Right ventricle myocardium inferior (tissue), 1 donor: ENCODE data around the gene SLC23A1. TPM values are rescaled to one million over a fixed set of nuclear protein-coding genes. Genes with fewer than 3 reads are reported as not detected.
"Not testable (repeated sequence)": the region's sequence is repeated elsewhere in the genome, so short reads cannot be mapped to it uniquely, and the experiment has no call there.

ENCODE experiments used
- ATAC-seq: fragments of 200-7000 bp; cut with Tn5 transposase; one replicate; pipeline ENCODE4 v1.9.1; 2020; ENCODE audit warnings: mild to moderate bottlenecking, moderate library complexity
- DNase-seq: peaks from one replicate; pipeline ENCODE4 v3.0.0; 2021; ENCODE audit errors: missing footprints
- intact Hi-C: fragments of 100-400 bp; cut with DNase I; formaldehyde crosslinking; loops from one replicate; pipeline ENCODE4 v1.11.0; 2022
- total RNA-seq: library from RNA; stranded (reverse); fragmentation: NEBNext Ultra II Directional; extraction: Animal tissue kit (Norgen Biotek cat#: 25700); gene quantifications from one replicate; pipeline ENCODE4 v1.2.1, GENCODE V29; 2021
- donor health status: DM: no; HTN: yes; CAD: no; lungs with severe emphysema.

SLC23A1 gene
- total RNA-seq, 1 donor from 2014 or later = not detected

DNA sequence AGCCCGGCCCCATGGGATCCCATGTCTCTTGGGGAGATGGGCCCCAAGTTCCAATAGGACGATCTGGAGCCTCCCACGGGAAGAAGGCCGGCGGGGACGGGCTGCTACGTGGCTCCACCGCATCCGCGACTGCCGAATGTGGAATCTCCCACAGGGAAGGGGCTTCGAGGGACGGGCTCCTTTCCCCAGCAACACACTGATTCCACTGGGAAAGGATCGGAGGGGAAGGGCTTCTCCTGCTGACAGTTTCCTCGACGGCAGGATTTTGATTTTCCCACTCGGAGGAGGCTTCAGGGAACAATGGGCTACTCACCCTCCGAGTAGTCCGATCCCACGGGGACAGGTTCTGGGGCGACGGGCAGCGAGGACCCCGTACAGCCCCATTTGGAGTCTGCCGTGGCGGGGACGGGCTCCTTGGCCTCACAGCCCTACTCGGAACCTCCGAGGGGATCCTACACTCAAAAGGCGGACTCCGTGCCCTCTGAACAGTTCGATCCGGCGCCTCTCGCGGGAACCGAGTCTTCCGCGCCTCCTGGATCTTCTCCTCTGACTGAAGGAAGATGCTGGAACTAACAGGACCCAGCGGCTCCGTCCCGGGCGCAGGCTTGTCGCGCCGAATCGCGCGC, 10.5 kb upstream of the SLC23A1 start:
- ATAC-seq = no peak
- intact Hi-C loops = loop anchor here (2.0 kb wide), 1 partner anchor 51 kb away; no protein-coding TSS in a partner anchor
- DNase-seq = no peak

DNA sequence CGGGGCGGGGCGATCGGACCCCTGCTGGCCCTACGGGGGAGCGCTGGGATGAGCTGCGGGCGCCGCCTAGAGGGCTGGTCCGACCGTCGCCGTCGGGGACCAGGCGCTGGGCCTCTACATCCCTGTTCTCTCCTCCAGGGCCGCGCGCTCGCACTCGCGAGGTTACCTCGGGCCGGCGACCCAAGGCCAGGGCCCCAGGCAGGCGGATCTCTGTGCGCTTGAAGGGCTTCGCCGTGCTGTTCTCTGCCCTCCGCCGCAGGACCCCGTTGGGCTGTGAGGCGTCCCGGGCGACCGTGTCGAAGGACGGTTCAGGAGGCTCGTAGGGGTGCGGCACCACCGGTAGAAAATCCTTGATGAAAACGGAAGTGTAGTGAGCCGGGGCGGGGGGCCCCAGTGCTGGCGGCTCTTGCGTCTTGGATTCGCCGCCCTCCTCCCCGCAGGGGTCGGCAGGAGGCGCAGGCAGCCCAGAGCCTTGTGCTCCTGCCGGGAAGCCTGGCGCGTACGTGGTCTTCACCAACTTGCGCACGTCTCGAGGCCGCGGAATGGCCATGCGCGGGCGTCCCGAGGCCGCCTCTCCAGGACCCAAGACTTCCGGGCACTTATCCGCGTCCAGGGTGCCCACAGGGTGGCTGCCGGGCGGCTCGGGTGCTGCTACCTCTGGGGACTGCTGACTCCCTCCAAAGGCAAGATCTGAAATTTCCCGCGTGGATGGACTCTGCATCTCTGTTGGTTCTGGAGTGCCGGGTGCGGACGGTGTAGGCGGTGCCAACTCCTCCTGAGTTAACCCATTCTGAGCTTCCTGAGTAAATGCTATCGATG, 9.8 kb upstream of the SLC23A1 start:
- peak; percentile 87 for DNase-seq
- ATAC-seq = no peak
- intact Hi-C loops = no loop called here

DNA sequence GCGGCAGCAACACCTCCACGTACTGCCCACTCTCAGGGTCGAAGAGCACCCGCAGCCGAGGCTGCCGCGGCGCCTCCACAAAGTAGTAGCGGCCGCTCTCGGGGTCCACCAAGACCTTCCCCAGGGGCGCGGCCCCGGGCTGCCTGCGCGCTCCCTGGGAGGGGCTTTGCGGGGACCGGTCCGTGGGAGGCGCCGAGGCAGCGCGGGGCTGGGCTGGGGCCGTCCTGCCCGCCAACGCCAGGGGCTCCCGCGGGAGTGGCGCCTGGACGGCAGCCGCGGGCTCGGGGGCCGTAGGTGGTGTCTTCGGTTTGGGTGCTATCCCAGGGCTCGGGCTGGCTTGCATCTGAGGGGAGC, 9.2 kb upstream of the SLC23A1 start:
- no peak for ATAC-seq
- intact Hi-C loops = no loop called here
- no peak for DNase-seq

DNA sequence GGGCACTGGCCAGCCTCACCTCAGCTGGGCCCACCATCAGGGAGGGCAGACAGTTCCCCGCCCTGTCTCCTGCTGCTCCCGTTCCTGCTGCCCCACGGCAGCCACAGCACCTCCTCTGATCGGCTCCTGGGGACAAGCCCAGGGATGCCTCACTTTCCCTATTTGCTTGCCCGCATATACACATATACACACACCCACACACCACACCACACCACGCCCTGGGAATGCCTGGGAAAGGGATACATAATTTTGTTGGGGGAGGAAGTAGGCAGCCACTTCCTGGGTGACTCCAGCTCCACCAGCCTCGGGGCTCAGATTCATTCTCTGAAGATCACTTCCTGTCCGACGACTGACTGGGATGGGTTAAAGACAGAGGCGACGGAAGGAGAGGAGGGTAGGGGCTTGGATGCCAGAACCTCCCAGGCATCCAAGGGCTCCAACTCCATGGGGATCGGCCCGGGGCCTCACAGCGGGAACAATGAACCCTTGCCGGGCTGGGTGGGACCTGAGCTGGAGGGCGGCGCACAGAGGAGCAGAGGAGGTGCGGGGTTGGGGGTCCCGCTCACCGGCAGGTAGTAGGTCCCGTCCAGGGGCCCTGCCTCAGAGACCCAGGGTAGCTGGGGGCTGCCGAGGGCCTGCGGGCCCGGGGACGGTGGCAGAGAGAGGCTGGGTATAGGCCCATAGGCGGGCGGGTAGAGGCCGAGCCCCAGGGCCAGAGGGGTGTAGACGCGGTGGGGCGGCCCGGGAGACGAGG, 8.7 kb upstream of the SLC23A1 start:
- intact Hi-C loops = loop anchor here (1.0 to 2.0 kb wide), 2 partner anchors 19 to 24 kb away; no protein-coding TSS in a partner anchor
- no peak for ATAC-seq
- DNase-seq = no peak

DNA sequence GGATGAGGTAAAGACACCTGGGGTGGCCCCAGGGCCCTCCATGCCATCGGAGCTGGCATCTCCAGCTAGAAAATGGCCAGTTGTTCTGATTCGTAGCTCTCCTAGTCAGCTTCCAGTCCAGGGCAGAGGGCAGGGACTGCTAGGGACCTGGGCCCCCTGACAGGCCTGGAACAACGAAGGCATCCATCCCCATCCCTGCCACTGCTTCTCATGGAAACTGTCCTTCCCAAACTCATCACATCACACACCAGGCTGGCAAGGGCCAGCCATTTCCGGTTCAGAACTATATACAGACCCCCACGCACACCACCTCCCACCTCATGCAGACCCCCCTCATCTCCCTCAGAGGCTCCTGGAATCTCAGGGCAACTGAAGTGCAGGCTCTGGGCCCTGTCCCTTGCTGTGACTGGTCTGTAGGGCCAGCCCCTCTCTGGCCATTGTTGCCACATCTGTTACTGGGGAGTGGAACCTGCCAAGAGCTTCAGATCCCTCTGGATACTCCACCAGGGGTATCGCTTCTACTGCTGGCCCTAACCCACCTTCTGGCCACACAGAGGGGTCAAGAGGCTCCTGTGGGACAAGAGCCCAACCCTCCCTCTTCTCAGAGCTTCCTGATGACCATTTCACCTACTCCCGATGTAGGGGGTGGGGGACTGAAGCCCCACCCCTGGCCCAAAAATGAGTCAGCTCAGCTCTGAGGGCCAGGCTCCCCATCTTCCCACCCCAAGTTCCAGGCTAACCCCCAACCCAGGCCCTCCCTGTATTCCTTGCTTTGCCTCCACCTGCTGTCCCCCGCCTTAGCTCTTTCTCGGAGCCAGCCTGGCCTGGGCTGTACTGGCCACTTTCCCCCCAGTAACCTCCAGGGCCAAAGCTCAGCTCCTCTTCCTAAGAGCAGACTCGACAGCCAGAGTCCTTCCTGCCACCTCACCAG, 7.8 kb upstream of the SLC23A1 start:
- no peak for ATAC-seq
- DNase-seq = no peak
- intact Hi-C loops = loop anchor here (1.0 to 2.0 kb wide), 2 partner anchors 18 to 24 kb away; no protein-coding TSS in a partner anchor

DNA sequence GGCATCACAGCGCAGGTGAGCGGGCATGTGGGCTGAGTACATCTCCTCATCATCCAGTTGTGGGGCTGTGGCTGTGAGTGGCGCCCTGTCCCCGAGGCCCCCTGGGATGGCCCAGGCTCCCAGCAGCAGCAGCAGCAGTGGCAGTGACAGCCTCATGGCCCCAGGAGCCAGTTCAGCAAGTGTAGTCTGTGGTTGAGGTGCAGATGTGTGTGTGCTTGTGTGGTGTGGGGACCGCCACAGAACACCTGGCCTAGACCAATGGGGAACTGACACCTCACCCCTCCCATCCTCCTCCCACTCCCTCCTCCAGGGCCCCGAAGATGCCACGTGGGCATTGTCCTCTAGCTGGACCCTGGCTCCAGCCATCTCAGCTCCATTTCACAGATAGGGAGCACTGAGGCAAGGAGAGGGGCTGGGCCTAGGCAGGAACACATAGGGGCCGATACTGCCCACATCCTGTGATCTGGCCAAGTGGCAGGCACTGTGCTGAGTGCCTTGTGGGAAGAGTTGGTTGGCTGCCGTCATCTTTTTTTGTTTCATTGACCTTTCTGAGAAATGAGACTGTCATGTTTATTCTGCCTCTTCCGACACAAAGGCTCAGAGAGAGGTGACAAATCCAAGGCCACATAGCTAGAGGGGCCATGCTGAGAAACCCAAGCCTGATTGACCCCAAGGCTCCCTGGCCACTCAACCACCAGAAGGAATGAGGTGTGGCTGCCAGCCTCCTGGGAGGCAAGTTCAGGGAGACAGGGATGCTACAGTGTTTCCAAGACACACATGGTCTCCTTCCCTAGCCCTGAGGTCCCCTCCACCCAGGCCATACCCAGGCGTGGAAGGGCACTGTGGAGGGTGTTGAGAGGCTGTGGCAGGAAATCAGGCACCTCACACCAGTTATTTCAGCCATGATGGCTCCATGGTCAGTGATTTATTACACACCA, 6.9 kb upstream of the SLC23A1 start, which contains the start of gene MZB1:
TSS of gene MZB1 (minus strand) at position 213 of the 938 bp plus-strand sequence. CDS start at position 156, 57 bp downstream.
- DNase-seq = no peak
- intact Hi-C loops = loop anchor here (2.0 to 5.0 kb wide), 2 partner anchors 17 to 98 kb away; partner anchors contain the start of gene MATR3
- ATAC-seq = no peak

DNA sequence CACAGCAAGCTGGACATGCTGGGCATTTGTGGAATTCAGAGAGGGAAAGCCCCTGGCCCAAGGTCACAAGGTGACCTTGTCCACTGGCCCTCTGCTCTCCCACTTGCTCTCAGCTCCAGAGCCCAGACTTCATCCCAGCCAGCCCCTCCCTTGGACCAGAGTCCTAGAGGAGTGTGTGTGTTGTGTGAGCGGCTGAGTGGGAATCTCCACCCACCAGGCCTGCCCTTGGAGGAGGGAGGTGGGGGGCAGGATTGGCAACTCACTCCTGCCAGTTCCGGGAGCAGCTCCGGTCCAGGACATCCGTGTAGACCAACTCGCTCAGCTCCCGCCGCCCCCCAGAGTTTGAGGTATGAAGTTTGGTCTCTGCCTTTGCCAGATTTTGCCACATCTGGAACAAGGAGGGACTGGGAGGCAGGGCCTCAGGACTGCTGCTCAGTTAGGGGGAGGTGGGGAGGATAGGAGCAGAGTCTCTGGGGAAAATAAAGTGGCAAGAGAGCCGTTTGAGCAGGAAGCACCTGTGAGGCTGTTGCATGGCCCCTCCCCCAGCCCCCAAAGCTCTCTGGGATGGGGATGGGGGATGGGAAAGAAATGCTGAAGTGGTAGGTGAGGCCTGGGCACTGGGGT, 5.2 kb upstream of the SLC23A1 start:
- DNase-seq = no peak
- intact Hi-C loops = loop anchor here (5.0 kb wide), 1 partner anchor 96 kb away; the partner anchor contains the start of gene MATR3
- ATAC-seq = peak; percentile 22

DNA sequence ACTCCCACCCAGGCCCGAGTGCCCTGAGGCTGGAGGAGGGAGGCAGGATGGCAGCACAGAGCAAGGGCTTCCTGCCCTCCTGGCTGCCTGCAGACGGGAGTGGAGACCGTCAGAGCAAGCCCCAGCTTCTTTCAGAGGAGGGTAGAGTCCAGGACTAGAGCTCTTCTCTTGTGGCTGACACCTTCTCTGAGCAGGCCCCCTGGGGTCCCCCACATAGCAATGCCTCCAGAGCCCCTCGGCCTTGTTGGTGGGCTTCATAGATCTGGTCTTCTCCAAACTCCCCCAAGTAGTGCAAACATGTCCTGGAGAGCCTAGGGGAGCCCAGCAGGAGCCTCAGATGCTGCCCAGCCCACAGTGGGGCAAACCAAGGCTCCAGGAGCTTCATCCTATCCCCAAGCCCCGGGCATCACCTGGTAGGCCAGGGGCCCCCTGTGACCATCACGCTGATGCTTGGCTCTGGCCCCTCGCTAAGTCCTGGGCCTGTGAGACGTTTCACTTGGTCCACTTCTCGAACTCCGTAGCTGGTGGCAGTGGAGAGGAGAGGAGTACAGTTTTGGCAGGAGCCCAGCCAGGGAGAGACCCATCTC, 4.6 kb upstream of the SLC23A1 start:
- DNase-seq = no peak

DNA sequence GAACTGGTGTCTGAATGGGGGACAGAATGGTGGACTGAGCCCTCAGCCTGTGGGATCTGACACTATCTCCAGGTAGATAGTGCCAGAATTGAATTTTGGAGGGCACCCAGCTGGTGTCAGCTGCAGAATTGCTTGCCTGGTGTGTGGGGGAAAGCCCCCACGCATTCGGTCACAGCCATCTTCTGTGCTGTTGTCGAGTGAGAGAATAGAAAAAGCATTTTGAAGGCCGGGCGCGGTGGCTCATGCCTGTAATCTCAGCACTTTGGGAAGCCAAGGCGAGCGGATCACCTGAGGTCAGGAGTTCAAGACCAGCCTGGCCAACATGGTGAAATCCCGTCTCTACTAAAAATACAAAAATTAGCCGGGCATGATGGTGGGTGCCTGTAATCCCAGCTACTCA, 3.9 kb upstream of the SLC23A1 start:
- not testable (repeated sequence) for DNase-seq, ATAC-seq
- intact Hi-C loops = loop anchor here (5.0 kb wide), 1 partner anchor 95 kb away; the partner anchor contains the start of gene MATR3

More for the DNA sequence above, 4.6 kb upstream of the SLC23A1 start:
- ATAC-seq = no peak
- intact Hi-C loops = loop anchor here (5.0 kb wide), 1 partner anchor 95 kb away; the partner anchor contains the start of gene MATR3

DNA sequence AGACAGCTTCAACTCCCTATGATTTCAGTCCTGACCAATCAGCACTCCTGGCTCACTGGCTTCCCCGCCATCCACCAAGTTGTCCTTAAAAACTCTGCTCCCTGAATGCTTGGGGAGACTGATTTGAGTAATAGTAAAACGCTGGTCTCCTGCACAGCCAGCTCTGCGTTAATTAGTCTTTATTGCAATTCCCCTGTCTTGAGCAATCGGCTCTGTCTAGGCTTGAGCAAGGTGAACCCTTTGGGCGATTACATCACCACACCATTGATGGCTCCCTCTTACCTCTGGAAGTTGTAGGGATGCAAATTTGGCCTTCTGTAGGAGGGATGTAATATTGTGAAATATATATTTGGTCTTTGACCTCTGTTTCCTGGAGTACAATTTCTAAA, 2.9 kb upstream of the SLC23A1 start:
- DNase-seq = no peak
- intact Hi-C loops = loop anchor here (5.0 kb wide), 1 partner anchor 94 kb away; the partner anchor contains the start of gene MATR3
- no peak for ATAC-seq

DNA sequence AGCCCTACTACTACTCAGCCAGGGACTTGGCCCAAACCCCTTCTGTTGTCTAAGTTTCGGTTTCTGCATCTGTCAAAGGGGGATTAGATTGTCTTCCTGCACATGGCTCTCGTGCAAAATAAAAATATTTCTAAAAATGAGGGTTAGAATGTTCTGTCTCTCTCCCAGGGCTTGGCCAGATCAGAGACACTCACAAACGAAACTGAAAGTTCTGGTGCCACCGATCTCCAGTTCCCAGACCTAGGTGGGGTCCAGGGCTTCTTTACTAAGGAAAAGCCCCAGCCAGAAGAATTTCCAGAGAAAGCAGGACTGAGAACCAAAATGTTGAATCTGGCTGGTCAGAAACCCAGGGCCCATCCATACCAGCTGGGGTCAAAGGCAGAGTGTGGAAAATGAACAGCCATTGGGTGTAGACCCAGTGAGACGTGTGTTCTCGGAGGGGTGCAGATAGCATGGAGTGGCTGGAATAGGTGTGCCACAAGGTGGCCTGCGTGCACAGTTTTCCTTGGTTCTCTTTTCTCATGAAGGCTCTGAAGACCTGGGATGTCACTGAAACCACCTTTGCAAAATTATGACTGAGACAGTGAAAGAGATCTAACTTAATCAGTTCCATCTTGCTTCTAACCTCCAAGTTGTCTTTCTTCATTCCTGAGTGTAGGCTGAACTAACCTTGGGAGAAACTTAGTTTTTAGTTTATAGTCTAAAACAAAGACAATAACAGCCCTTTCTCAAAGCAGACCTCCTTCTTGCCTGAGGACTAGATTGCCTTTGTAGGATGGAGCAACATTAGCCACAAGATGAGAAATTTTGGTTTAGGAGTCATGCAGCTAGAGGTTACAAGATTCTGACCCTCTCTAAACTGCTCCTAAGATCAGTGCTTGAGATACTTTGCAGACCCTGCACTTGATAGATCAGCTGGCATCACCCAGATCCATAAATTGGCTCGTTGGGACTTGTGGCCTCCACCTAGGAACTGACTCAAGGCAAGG, 2.3 kb upstream of the SLC23A1 start:
- intact Hi-C loops = loop anchor here (5.0 kb wide), 1 partner anchor 93 kb away; the partner anchor contains the start of gene MATR3
- ATAC-seq (no peak), DNase-seq (no peak)

DNA sequence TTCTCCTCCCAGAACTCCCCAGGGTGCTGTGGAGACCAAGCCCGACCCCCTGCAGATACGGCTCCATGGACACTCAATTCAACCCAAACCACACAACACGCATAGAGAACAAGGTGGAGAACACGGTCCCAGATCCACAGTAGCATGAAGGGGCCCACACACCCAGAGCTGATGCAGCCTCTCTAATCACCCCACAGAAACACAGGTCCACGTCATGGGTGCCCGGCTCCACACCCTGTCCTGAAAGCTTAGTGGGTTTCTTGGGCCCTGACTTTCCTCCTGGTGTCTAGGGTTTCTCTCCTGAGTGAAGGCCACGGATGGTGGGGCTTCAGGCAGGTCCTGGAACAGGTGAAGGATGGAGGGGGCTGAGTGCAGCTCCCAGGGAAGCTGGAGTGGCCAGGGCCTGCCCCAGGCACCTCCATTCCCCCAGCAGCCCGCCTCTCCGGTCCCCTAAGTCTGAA, 1.5 kb upstream of the SLC23A1 start:
- intact Hi-C loops = loop anchor here (5.0 kb wide), 1 partner anchor 92 kb away; the partner anchor contains the start of gene MATR3
- peak; percentile 1 for ATAC-seq

DNA sequence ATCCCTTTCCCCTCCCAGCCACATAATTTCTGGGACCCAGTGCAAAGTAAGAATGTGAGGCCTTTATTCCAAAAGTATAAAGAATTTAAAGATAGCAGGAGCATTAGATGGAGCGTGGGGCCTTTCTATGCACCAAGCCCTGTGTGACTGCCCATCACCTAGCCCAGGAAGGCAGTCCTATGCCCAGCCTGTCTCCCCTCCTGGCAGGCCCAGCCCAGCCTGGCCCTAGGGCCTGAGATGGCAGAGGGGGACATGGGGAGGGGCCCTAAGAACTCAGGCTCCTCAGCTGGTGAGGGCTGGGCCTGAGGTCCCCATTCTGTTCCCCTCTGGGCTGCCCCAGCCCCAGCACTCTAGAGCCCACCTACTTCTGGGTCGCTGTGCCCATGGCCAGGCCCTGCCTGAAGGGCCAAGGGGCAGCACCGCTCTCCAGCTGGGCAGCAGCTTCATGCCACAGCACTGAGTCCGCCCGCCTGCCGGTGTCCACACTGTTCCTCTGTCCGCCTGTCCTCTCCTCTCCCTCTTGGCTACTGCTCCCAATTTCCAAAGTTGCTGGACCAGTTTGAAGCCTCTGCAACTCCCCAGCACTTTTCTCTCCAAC, 995 bp upstream of the SLC23A1 start:
- ATAC-seq (peak; percentile 2), DNase-seq (no peak)
- intact Hi-C loops = no loop called here

More for the DNA sequence above, 1.5 kb upstream of the SLC23A1 start:
- no peak for DNase-seq

DNA sequence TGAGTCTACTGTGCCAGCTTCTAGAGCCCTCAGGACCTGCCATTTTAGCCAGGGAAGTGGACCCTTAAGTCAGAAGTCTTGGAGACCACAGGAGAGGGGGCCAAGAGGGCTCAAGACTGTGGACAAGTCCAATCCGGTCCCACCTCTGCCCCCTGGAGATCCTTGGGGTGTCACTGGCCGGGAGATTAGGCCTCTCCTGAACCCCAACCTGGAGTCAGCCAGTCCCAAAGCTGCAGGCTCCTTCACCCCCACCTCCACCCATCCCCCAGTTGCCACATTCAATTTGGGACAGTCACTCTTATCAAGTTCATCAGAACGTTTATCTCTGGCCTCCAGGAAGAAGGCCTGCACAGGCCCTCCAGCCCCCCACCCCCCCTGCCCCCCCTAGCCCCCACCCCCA, 290 bp downstream of the SLC23A1 start:
- no peak for ATAC-seq
- DNase-seq = no peak
- intact Hi-C loops = no loop called here
